H1 (cell line): ENCODE results near the gene GJA5. TPM values are rescaled to one million over a fixed set of nuclear protein-coding genes. Genes with fewer than 3 reads are reported as not detected.

Experiments
- CTCF ChIA-PET: fragments of 300-600 bp; sonication (Branson Sonifier 250); formaldehyde crosslinking; loops from one replicate; lab custom pipeline; 2021; ENCODE audit not compliant: partially characterized antibody; lab: Charles Lee
- POLR2A ChIA-PET: fragments of 300-600 bp; sonication (Branson Sonifier 250); formaldehyde crosslinking; loops from one replicate; lab custom pipeline; 2021; ENCODE audit warnings: inconsistent platforms; ENCODE audit not compliant: partially characterized antibody; lab: Charles Lee
- DNase-seq, 2 experiments: peaks; one replicate each; pipeline versions ENCODE4 v3.0.0 to v3.0.0-alpha.2; 2010 to 2022; ENCODE audit warnings: low spot score in 2 of 2, low read depth in 1 of 2, mixed read lengths in 1 of 2
- FAIRE-seq: peaks from 2 replicates; lab custom pipeline; 2011; peaks lifted over from hg19 to GRCh38; lab: Jason Lieb, UNC
- H2AFZ ChIP-seq: 2 replicates; pipeline ENCODE4 v1.8.1; 2012; ENCODE audit warnings: low read length, inconsistent platforms
- H2AK5ac ChIP-seq: 2 replicates; pipeline ENCODE4 v1.6.1; 2013; ENCODE audit warnings: low read depth, low read length
- H2BK120ac ChIP-seq: replicated peaks from 2 replicates; pipeline ENCODE3; 2013; ENCODE audit warnings: low read depth, low read length, inconsistent platforms
- H2BK12ac ChIP-seq: 2 replicates; pipeline ENCODE4 v1.6.1; 2013; ENCODE audit warnings: low read depth, low read length
- H2BK15ac ChIP-seq: 2 replicates; pipeline ENCODE4 v1.6.1; 2013; ENCODE audit warnings: low read length
- H2BK20ac ChIP-seq: 2 replicates; pipeline ENCODE4 v1.6.1; 2013; ENCODE audit warnings: low read length
- H2BK5ac ChIP-seq: 2 replicates; pipeline ENCODE4 v1.6.1; 2013; ENCODE audit warnings: low read depth, low read length
- H3K14ac ChIP-seq: 2 replicates; pipeline ENCODE4 v1.6.1; 2013; ENCODE audit warnings: inconsistent platforms; ENCODE audit not compliant: insufficient read length
- H3K18ac ChIP-seq: 2 replicates; pipeline ENCODE4 v1.6.1; 2013; ENCODE audit warnings: low read length; ENCODE audit errors: extremely low read depth
- H3K23ac ChIP-seq: 2 replicates; pipeline ENCODE4 v1.6.1; 2013; ENCODE audit warnings: inconsistent platforms; ENCODE audit not compliant: insufficient read length
- H3K23me2 ChIP-seq: 2 replicates; pipeline ENCODE4 v1.6.1; 2013; ENCODE audit warnings: low read depth, low read length
- H3K27ac ChIP-seq: 2 replicates; pipeline ENCODE4 v1.6.1; 2011; ENCODE audit warnings: low read depth, low read length, inconsistent platforms
- H3K27me3 ChIP-seq, 4 experiments: replicated peaks in 1 of 4; 1 replicate in 1 of 4; 2 replicates in 3 of 4; pipeline versions ENCODE4 v1.6.1 to v1.8.1; 2011 to 2013; ENCODE audit warnings: low read length in 3 of 4, mild to moderate bottlenecking in 3 of 4, inconsistent platforms in 2 of 4, mixed read lengths in 2 of 4, moderate library complexity in 1 of 4; ENCODE audit not compliant: control insufficient read depth in 3 of 4, insufficient read depth in 3 of 4; ENCODE audit errors: extremely low read depth in 1 of 4
- H3K36me3 ChIP-seq, 4 experiments: 2 replicates each; pipeline versions ENCODE4 v1.6.1 to v1.8.1; 2011 to 2013; ENCODE audit warnings: mild to moderate bottlenecking in 4 of 4, low read length in 3 of 4, moderate library complexity in 2 of 4, control low read depth in 1 of 4, inconsistent platforms in 1 of 4; ENCODE audit not compliant: insufficient read depth in 4 of 4, control insufficient read depth in 2 of 4
- H3K4ac ChIP-seq: replicated peaks from 2 replicates; pipeline ENCODE3; 2013; ENCODE audit warnings: low read length, low read depth, mixed read lengths, inconsistent platforms; ENCODE audit not compliant: insufficient read length
- H3K4me1 ChIP-seq, 4 experiments: replicated peaks in 1 of 4; 1 replicate in 1 of 4; 2 replicates in 3 of 4; pipeline versions ENCODE4 v1.6.1 to v1.8.1; 2011 to 2013; ENCODE audit warnings: low read length in 3 of 4, inconsistent platforms in 2 of 4, mixed read lengths in 1 of 4; ENCODE audit not compliant: insufficient read depth in 4 of 4, control insufficient read depth in 3 of 4
- H3K4me2 ChIP-seq, 2 experiments: 2 replicates each; pipeline versions ENCODE4 v1.6.1 to v1.8.1; 2011 to 2013; ENCODE audit warnings: low read depth in 2 of 2, low read length in 2 of 2, control low read depth in 1 of 2, inconsistent platforms in 1 of 2, mild to moderate bottlenecking in 1 of 2; ENCODE audit not compliant: insufficient read depth in 1 of 2
- H3K4me3 ChIP-seq, 4 experiments: fragments of 200-600, 300-600 bp in 1 of 4; sonication (generic), shearing (Covaris generic), sonication (Bioruptor Twin) in 1 of 4; 2 replicates each; pipeline versions ENCODE4 v1.5.1 to v1.8.1; 2011 to 2016; ENCODE audit warnings: low read length in 4 of 4, low read depth in 3 of 4, control low read depth in 2 of 4, inconsistent platforms in 2 of 4, mild to moderate bottlenecking in 2 of 4, mixed read lengths in 1 of 4, moderate library complexity in 1 of 4; ENCODE audit not compliant: insufficient read depth in 2 of 4; ENCODE audit errors: extremely low read depth in 1 of 4
- H3K56ac ChIP-seq: replicated peaks from 2 replicates; pipeline ENCODE3; 2013; ENCODE audit warnings: low read depth, mild to moderate bottlenecking, mixed read lengths, low read length, inconsistent platforms; ENCODE audit not compliant: insufficient read length
- H3K79me1 ChIP-seq: 2 replicates; pipeline ENCODE4 v1.6.1; 2013; ENCODE audit warnings: low read depth, low read length, control low read depth
- H3K79me2 ChIP-seq, 2 experiments: 2 replicates each; pipeline versions ENCODE4 v1.6.1 to v1.8.1; 2012 to 2013; ENCODE audit warnings: low read length in 2 of 2, mild to moderate bottlenecking in 2 of 2, inconsistent platforms in 1 of 2; ENCODE audit not compliant: insufficient read depth in 2 of 2, control insufficient read depth in 1 of 2
- H3K9ac ChIP-seq, 4 experiments: replicated peaks in 1 of 4; 1 replicate in 1 of 4; 2 replicates in 3 of 4; pipeline versions ENCODE4 v1.6.1 to v1.8.1; 2011 to 2013; ENCODE audit warnings: low read depth in 3 of 4, low read length in 3 of 4, control low read depth in 2 of 4, mild to moderate bottlenecking in 2 of 4, moderate library complexity in 2 of 4, inconsistent platforms in 1 of 4; ENCODE audit errors: extremely low read depth in 1 of 4
- H3K9me3 ChIP-seq, 2 experiments: 2 replicates each; pipeline versions ENCODE4 v1.6.1 to v1.8.1; 2012 to 2013; ENCODE audit warnings: mild to moderate bottlenecking in 2 of 2, moderate library complexity in 2 of 2, control low read depth in 1 of 2, inconsistent platforms in 1 of 2, low read depth in 1 of 2, low read length in 1 of 2, mixed read lengths in 1 of 2; ENCODE audit not compliant: insufficient read depth in 2 of 2
- H4K20me1 ChIP-seq, 2 experiments: replicated peaks in 1 of 2; 2 replicates each; pipeline versions ENCODE3 to v1.8.1; 2011 to 2013; ENCODE audit warnings: inconsistent platforms in 2 of 2, low read length in 2 of 2, mild to moderate bottlenecking in 1 of 2; ENCODE audit not compliant: insufficient read depth in 2 of 2, control insufficient read depth in 1 of 2
- H4K5ac ChIP-seq: 2 replicates; pipeline ENCODE4 v1.6.1; 2013; ENCODE audit warnings: low read length, low read depth, mixed read lengths, inconsistent platforms; ENCODE audit not compliant: insufficient read length
- H4K8ac ChIP-seq: 2 replicates; pipeline ENCODE4 v1.8.0; 2013; ENCODE audit warnings: mild to moderate bottlenecking, moderate library complexity, low read length, inconsistent platforms; ENCODE audit not compliant: insufficient read depth; ENCODE audit errors: extremely low read depth
- H4K91ac ChIP-seq: replicated peaks from 2 replicates; pipeline ENCODE3; 2013; ENCODE audit warnings: low read length, mixed read lengths, inconsistent platforms; ENCODE audit not compliant: insufficient read length
- EP300 ChIP-seq, 2 experiments: IDR thresholded peaks; 1 replicate in 1 of 2; 2 replicates in 1 of 2; pipeline ENCODE4 v1.6.1; 2011 to 2012; ENCODE audit warnings: low read depth in 2 of 2, low read length in 2 of 2, mild to moderate bottlenecking in 2 of 2, borderline replicate concordance in 1 of 2, inconsistent platforms in 1 of 2, moderate library complexity in 1 of 2
- WGBS, 2 experiments: shearing (Covaris generic) in 1 of 2; methylation state at CpG; one replicate each; pipeline versions ENCODE4 v1.1.6 to v1.1.7; 2013 to 2015; ENCODE audit warnings: low lambda C conversion rate in 2 of 2, mixed read lengths in 2 of 2, inconsistent platforms in 1 of 2, low coverage in 1 of 2, missing lambda C conversion rate in 1 of 2; ENCODE audit not compliant: insufficient replicate concordance in 2 of 2, insufficient coverage in 1 of 2, insufficient read length in 1 of 2; ENCODE audit errors: extremely low coverage in 1 of 2, missing lambda C conversion rate in 1 of 2; 5-methylcytosine and 5-hydroxymethylcytosine counted together
- polyA plus RNA-seq, 7 experiments: library from polyadenylated mRNA; depleted of rRNA in 3 of 7; stranded (reverse) in 5 of 7; unstranded in 2 of 7; fragments of >200 nt in 5 of 7; fragments of 200-250 nt in 2 of 7; gene quantifications; 1 replicate in 5 of 7; 2 replicates in 1 of 7; 4 replicates in 1 of 7; pipeline versions ENCODE4 v1.2.1 to v1.2.3, GENCODE V29; 2011 to 2013; ENCODE audit warnings: missing spikeins in 2 of 7, mixed read lengths in 2 of 7
- total RNA-seq: library from RNA; stranded (reverse); fragmentation: NEBNext Ultra II Directional; extraction: Animal tissue kit (Norgen Biotek cat#: 25700); gene quantifications from 2 replicates; pipeline ENCODE4 v1.2.1, GENCODE V29; 2021

GJA5 gene
- total and polyA plus RNA-seq, 2 of the 8 experiments (the other 6 are each of a cell fraction or from before 2014, with no cell fraction given): 1.2 to 2.7 TPM

DNA sequence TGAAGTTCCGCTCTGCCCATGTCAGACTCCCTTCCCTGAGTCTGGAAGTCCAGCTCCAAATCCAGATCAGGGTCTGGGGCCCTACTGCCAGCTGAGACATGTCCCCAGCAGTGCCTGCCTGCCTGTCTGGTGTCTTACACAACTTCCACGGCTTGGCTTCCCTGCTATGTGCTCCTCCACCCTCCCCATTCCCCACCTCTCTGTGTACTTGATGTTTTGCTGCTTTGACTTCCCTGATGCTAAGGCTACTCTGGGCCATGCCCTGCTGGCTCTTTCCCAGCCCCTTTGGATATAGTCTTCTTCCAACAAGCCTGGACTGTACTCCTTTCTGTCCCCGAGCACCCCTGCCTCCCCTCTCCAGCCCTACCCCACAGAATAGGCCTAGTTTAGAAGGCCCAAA lies 7.3 kb downstream of the GJA5 start:
- ChIA-PET POLR2A (no interaction called here), CTCF (no interaction called here)
- DNase-seq: peak in 1 of 2 experiments; percentile 36
- no peak overlapping the region for H3K56ac ChIP-seq
- no peak overlapping the region for H3K4me3 ChIP-seq
- peak overlapping the region; percentile 39 for H4K91ac ChIP-seq
- H4K20me1 ChIP-seq: no peaks in the 10 kb centered on the region
- H2BK120ac ChIP-seq: no peak overlapping the region
- peak overlapping the region; percentile 42; the same call in 1 of the 2 replicates for H4K8ac ChIP-seq
- FAIRE-seq: no peak
- H3K23me2 ChIP-seq: no peaks in the 10 kb centered on the region
- no peaks in the 10 kb centered on the region for H3K4me1 ChIP-seq
- no peak overlapping the region for H2BK15ac ChIP-seq
- H4K5ac ChIP-seq: no peak overlapping the region
- no peaks in the 10 kb centered on the region; a peak in 1 of 8 replicates for H3K36me3 ChIP-seq
- H2BK12ac ChIP-seq: peak overlapping the region; percentile 73; the same call in 1 of the 2 replicates
- no peak overlapping the region for H2AK5ac ChIP-seq
- H3K27me3 ChIP-seq: no peaks in the 10 kb centered on the region
- H3K9me3 ChIP-seq: no peaks in the 10 kb centered on the region
- H2AFZ ChIP-seq: 0 out of 2 replicates have a peak overlapping the region, but pooled peaks have one; percentile 18
- H3K9ac ChIP-seq: no peak overlapping the region
- no peak for TF ChIP-seq EP300 (IDR thresholded peaks at IDR 0.05; ENCODE audit: borderline replicate concordance in 1 of 2, low read depth in 2 of 2, low read length in 2 of 2)
- TF ChIP-seq, all 59 proteins: peak for 0
- H2BK5ac ChIP-seq: no peak overlapping the region
- no peak overlapping the region for H3K14ac ChIP-seq
- H3K79me2 ChIP-seq: no peaks in the 10 kb centered on the region
- H2BK20ac ChIP-seq: no peak overlapping the region; the same call in 1 of the 2 replicates
- H3K18ac ChIP-seq: no peak overlapping the region
- H3K23ac ChIP-seq: no peak overlapping the region
- WGBS, 2 experiments: 87% methylated on average over 3 of the region's 3 CpGs; no CpG with 5 or more reads in 1 of the 2 experiments
- H3K4ac ChIP-seq: no peak overlapping the region
- no peak overlapping the region for H3K4me2 ChIP-seq
- no peaks in the 10 kb centered on the region for H3K79me1 ChIP-seq
- H3K27ac ChIP-seq: no peak overlapping the region
